CD14-positive monocyte (primary cell): ENCODE measurements around the gene DENR. TPM values are rescaled to one million over a fixed set of nuclear protein-coding genes. Genes with fewer than 3 reads are reported as not detected.
A peak's percentile ranks its signal among the peaks of the same experiment; 100 is the strongest.
"Not testable (repeated sequence)": the region's sequence is repeated elsewhere in the genome, so short reads cannot be mapped to it uniquely, and the experiment has no call there.

Source experiments
- DNase-seq, 3 donors: peaks; one replicate each; pipeline ENCODE4 v3.0.0-alpha.2; 2011 to 2022
- H2AFZ ChIP-seq: 2 replicates; pipeline ENCODE4 v1.6.0; 2012; ENCODE audit warnings: mild to moderate bottlenecking, low read depth, low read length, inconsistent platforms; ENCODE audit not compliant: insufficient read depth, poor library complexity, severe bottlenecking
- H3K27ac ChIP-seq, 2 donors: 1 replicate in 1 of 2; 2 replicates in 1 of 2; pipeline ENCODE4 v1.5.1; 2012 to 2013; ENCODE audit warnings: low read length in 2 of 2, control low read depth in 1 of 2, inconsistent platforms in 1 of 2, low read depth in 1 of 2, mild to moderate bottlenecking in 1 of 2
- H3K27me3 ChIP-seq, 2 donors: one replicate each; pipeline versions ENCODE4 v1.6.0 to v1.6.1; 2011 to 2013; ENCODE audit warnings: low read length in 2 of 2; ENCODE audit not compliant: control insufficient read depth in 2 of 2, insufficient read depth in 2 of 2
- H3K36me3 ChIP-seq, 2 donors: replicated peaks in 1 of 2; 1 replicate in 1 of 2; 2 replicates in 1 of 2; pipeline versions ENCODE4 v1.5.1 to v1.6.1; 2012 to 2013; ENCODE audit warnings: low read length in 2 of 2, control low read depth in 1 of 2, inconsistent platforms in 1 of 2, mild to moderate bottlenecking in 1 of 2; ENCODE audit not compliant: insufficient read depth in 2 of 2, control insufficient read depth in 1 of 2
- H3K4me1 ChIP-seq, 2 donors: 1 replicate in 1 of 2; 2 replicates in 1 of 2; pipeline versions ENCODE4 v1.5.1 to v1.6.1; 2012 to 2013; ENCODE audit warnings: low read length in 2 of 2, control low read depth in 1 of 2, inconsistent platforms in 1 of 2, mild to moderate bottlenecking in 1 of 2, moderate library complexity in 1 of 2; ENCODE audit not compliant: insufficient read depth in 2 of 2, control insufficient read depth in 1 of 2
- H3K4me2 ChIP-seq: replicated peaks from 2 replicates; pipeline ENCODE3; 2012; ENCODE audit warnings: low read length, moderate library complexity, mild to moderate bottlenecking; ENCODE audit not compliant: poor library complexity, severe bottlenecking; ENCODE audit errors: extremely low read depth
- H3K4me3 ChIP-seq, 3 experiments: fragments of 200-600 bp in 1 of 3; sonication (generic) in 1 of 3; replicated peaks in 1 of 3; 1 replicate in 2 of 3; 2 replicates in 1 of 3; pipeline ENCODE4 v1.5.1; 2011 to 2013; ENCODE audit warnings: low read length in 3 of 3, mild to moderate bottlenecking in 3 of 3, control low read depth in 2 of 3, low read depth in 2 of 3, inconsistent platforms in 1 of 3, moderate library complexity in 1 of 3
- H3K79me2 ChIP-seq: 2 replicates; pipeline ENCODE4 v1.6.0; 2012; ENCODE audit warnings: mild to moderate bottlenecking, control low read depth, inconsistent platforms, low read length, moderate library complexity; ENCODE audit not compliant: insufficient read depth
- H3K9ac ChIP-seq: 2 replicates; pipeline ENCODE4 v1.6.0; 2017; ENCODE audit warnings: low read length, mild to moderate bottlenecking; ENCODE audit not compliant: insufficient read depth, poor library complexity, severe bottlenecking
- H3K9me3 ChIP-seq, 2 donors: replicated peaks in 1 of 2; 1 replicate in 1 of 2; 2 replicates in 1 of 2; pipeline versions ENCODE4 v1.5.1 to v1.6.1; 2012 to 2013; ENCODE audit warnings: low read length in 2 of 2, control low read depth in 1 of 2; ENCODE audit not compliant: control insufficient read depth in 1 of 2, insufficient read depth in 1 of 2
- H4K20me1 ChIP-seq: 2 replicates; pipeline ENCODE4 v1.6.0; 2012; ENCODE audit warnings: mild to moderate bottlenecking, low read length, control low read depth, moderate library complexity; ENCODE audit not compliant: insufficient read depth
- H3K27ac Mint-ChIP-seq, 7 donors: one replicate each; pipeline ENCODE4 v1.8.0; 2020; ENCODE audit warnings: mild to moderate bottlenecking in 7 of 7, mixed read lengths in 7 of 7, moderate library complexity in 6 of 7, inconsistent platforms in 2 of 7
- H3K27me3 Mint-ChIP-seq, 3 donors: one replicate each; pipeline ENCODE4 v1.8.0; 2021 to 2022; ENCODE audit warnings: low read depth in 3 of 3, mild to moderate bottlenecking in 3 of 3, mixed read lengths in 3 of 3, moderate library complexity in 3 of 3, inconsistent platforms in 1 of 3
- H3K36me3 Mint-ChIP-seq, 2 donors: one replicate each; pipeline ENCODE4 v1.8.0; 2020; ENCODE audit warnings: mixed read lengths in 2 of 2, inconsistent platforms in 1 of 2, mild to moderate bottlenecking in 1 of 2
- H3K4me1 Mint-ChIP-seq: one replicate; pipeline ENCODE4 v1.8.0; 2020; ENCODE audit warnings: mild to moderate bottlenecking, mixed read lengths
- H3K4me3 Mint-ChIP-seq, 2 donors: one replicate each; pipeline ENCODE4 v1.8.0; 2020; ENCODE audit warnings: mild to moderate bottlenecking in 2 of 2, mixed read lengths in 2 of 2, moderate library complexity in 1 of 2
- H3K9me3 Mint-ChIP-seq, 7 donors: one replicate each; pipeline ENCODE4 v1.8.0; 2020 to 2022; ENCODE audit warnings: mixed read lengths in 7 of 7, mild to moderate bottlenecking in 6 of 7, moderate library complexity in 6 of 7, inconsistent platforms in 2 of 7
- CTCF ChIP-seq: fragments of 200-600 bp; IDR thresholded peaks from one replicate; pipeline ENCODE4 v1.8.0; 2022; ENCODE audit warnings: antibody characterized with exemption, mild to moderate bottlenecking
- WGBS: methylation state at CpG from one replicate; pipeline ENCODE4 v1.1.5; 2013; ENCODE audit warnings: missing lambda C conversion rate; ENCODE audit not compliant: insufficient coverage; 5-methylcytosine and 5-hydroxymethylcytosine counted together
- intact Hi-C, 2 donors: fragments of 100-400 bp; cut with micrococcal nuclease; formaldehyde crosslinking; loops; one replicate each; pipeline versions ENCODE4 v1.15.0 to v1.15.1; 2023
- polyA minus RNA-seq: library from RNA; depleted of rRNA, polyadenylated mRNA; stranded (reverse); fragments of >200 nt; gene quantifications from 2 replicates; pipeline ENCODE4 v1.2.3, GENCODE V29; 2012
- polyA plus RNA-seq, 3 donors: library from polyadenylated mRNA; depleted of rRNA in 1 of 3; unstranded in 2 of 3; stranded (reverse) in 1 of 3; fragments of 300-500 nt in 2 of 3; fragments of >200 nt in 1 of 3; fragmentation: Illumina TruSeq in 2 of 3; gene quantifications; 1 replicate in 2 of 3; 2 replicates in 1 of 3; pipeline ENCODE4 v1.2.3, GENCODE V29; 2012 to 2021
- total RNA-seq, 12 experiments: library from RNA in 1 of 12; stranded (reverse) in 1 of 12; fragments of 120-200 nt in 1 of 12; gene quantifications; one replicate each; pipeline ENCODE4 v1.2.4 and lab custom pipeline; 2013 to 2026; ENCODE audit warnings: mixed read lengths in 6 of 12, inconsistent platforms in 1 of 12

DENR gene
- total RNA-seq (2013): 27.8 TPM
- 10 to 100 TPM; 11.2 to 34.1 (median 32.5) TPM for polyA plus RNA-seq
- 3.6 and 8.9 TPM in 2 replicates for polyA minus RNA-seq
- 23.0 to 64.1 (median 41.7) reads per million in 11 experiments for total RNA-seq (lab: John Stamatoyannopoulos, UW)

GRCh38 chr12:122752464-122753318 is at the start of gene DENR:
Gene DENR, plus strand, starts transcription at chr12:122752824. Its CDS starts 878 bp downstream, at chr12:122753702.
- peak within 1 kb of the TSS; percentile 80 for H3K4me2 ChIP-seq
- peak within 1 kb of the TSS; percentile 94 for H2AFZ ChIP-seq
- intact Hi-C loops: loop anchor here (2.0 to 10.0 kb wide), 3 partner anchors 114 to 228 kb away; partner anchors contain the start of genes KNTC1 (in 1 of the 2) and RSRC2 (in 1 of the 2)
- under 1% methylated on average over 73 of the region's 73 CpGs for whole genome bisulfite sequencing
- peak within 1 kb of the TSS; percentile 65 to 94 for H3K27ac ChIP-seq
- peaks cover 26 to 40% of the 10 kb centered on the region in 2 donors for H3K36me3 ChIP-seq
- Mint-ChIP-seq H3K4me3 (peak within 1 kb of the TSS; percentile 94 to 98), H3K27me3 (peaks cover 0 to 3% (median 0%) of the 10 kb centered on the region in 3 donors), H3K9me3 (peaks cover 0 to 5% (median 0%) of the 10 kb centered on the region in 7 donors), H3K36me3 (peaks cover 32 to 37% of the 10 kb centered on the region in 2 donors), H3K4me1 (peaks cover 31% of the 10 kb centered on the region), H3K27ac (peak within 1 kb of the TSS; percentile 78 to 99 (median 96))
- no peaks in the 10 kb centered on the region for H3K9me3 ChIP-seq
- H3K79me2 ChIP-seq: peaks cover 20% of the 10 kb centered on the region
- peak; percentile 97 to 99 (median 98) for DNase-seq
- TF ChIP-seq CTCF: peak; percentile 85
- H3K4me1 ChIP-seq: peaks cover 17 to 23% of the 10 kb centered on the region in 2 donors
- no peaks in the 10 kb centered on the region for H3K27me3 ChIP-seq
- H3K9ac ChIP-seq: peak within 1 kb of the TSS; percentile 96
- no peaks in the 10 kb centered on the region for H4K20me1 ChIP-seq
- H3K4me3 ChIP-seq: peak within 1 kb of the TSS; percentile 69 to 89 (median 86)

DNA sequence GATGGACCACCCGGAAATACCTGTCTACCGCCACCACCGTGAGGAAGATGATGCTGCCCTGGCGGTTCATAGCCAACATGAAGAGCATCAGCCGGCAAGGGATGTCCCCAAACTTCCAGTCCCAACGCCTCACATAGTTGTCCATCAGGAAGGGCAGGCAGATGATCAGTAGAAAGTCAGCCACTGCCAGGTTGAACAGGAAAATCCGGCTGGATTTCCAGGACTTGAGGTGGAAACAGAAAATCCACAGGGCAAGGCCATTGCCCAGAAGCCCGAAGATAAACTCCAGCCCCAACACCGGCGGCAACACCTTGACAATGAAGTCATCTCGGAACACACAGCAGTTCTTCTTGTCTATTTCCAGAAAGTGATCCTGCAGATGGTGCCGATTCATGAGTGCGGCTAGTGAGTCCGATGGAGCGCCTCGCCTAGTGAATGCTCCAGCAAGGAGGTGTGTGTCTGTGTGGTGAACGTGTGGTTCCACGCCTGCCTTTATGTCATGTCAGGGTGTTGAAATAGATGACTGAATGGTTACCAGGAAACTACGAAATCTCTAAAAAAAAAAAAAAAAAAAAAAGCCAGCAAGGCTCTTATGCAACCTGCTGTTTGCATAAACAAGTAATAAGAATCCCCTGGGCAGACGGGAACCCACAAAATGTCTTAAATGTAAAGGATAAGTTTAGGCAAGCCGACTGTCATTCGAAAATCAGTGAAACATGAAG is 49.6 kb upstream of the DENR start, which contains the start of gene HCAR2:
Gene HCAR2 (minus strand): TSS at position 468 of the 722 bp plus-strand sequence. CDS start 74 bp downstream, at position 394.
- H3K4me1 ChIP-seq: peaks cover 34 to 35% of the 10 kb centered on the region in 2 donors
- H3K79me2 ChIP-seq, H4K20me1 ChIP-seq, H2AFZ ChIP-seq, H3K9me3 ChIP-seq, H3K9ac ChIP-seq, H3K36me3 ChIP-seq, H3K9me3 Mint-ChIP-seq, H3K36me3 Mint-ChIP-seq, H3K27me3 Mint-ChIP-seq, H3K27me3 ChIP-seq: not testable (repeated sequence)
- 72% methylated on average over 14 of the region's 22 CpGs for WGBS
- H3K4me3 ChIP-seq: peak within 1 kb of the TSS in 1 of 3 experiments; percentile 42
- H3K4me1 Mint-ChIP-seq: peaks cover 38% of the 10 kb centered on the region
- intact Hi-C loops: loop anchor here in 1 of 2 donors (5.0 kb wide), 1 partner anchor 56 kb away; no protein-coding TSS in a partner anchor
- peak; percentile 87 to 95 (median 93) for DNase-seq
- peak within 1 kb of the TSS; percentile 19 for H3K4me2 ChIP-seq
- peak within 1 kb of the TSS; percentile 73 to 92 (median 82) for H3K27ac Mint-ChIP-seq
- peak within 1 kb of the TSS; percentile 18 to 75 for H3K27ac ChIP-seq
- peak within 1 kb of the TSS; percentile 46 to 67 for H3K4me3 Mint-ChIP-seq

DNA sequence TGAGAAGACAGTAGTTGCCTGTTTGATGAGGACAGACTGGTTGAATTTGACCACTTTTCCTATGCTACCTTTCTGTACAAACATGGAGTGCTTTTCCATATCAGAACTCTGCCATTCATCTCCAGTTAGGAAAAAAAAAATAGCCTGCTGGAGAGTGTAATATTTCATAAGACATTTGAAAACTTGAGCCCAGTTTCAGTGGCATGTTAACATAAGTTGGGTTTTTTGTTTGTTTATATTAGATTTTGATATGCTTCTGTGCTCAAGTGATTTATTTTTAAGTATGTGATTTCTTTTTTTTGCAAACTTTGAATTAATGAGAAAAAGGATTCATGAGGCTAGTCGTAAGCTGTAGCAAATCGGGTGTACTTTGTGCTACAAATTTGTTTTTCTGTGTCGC is 48.8 kb upstream of the DENR start:
- peak overlapping the region in 6 of 7 donors; percentile 48 to 92 (median 81) for H3K27ac Mint-ChIP-seq
- H3K79me2 ChIP-seq, H3K4me2 ChIP-seq, H3K36me3 Mint-ChIP-seq, H3K27me3 Mint-ChIP-seq, DNase-seq, H2AFZ ChIP-seq, H3K9ac ChIP-seq, H3K4me3 Mint-ChIP-seq, H3K9me3 Mint-ChIP-seq, H3K36me3 ChIP-seq, H4K20me1 ChIP-seq, H3K27me3 ChIP-seq, H3K9me3 ChIP-seq: not testable (repeated sequence)
- no CpG with 5 or more reads among the region's 3 CpGs for WGBS
- H3K4me1 Mint-ChIP-seq: peaks cover 37% of the 10 kb centered on the region
- H3K4me1 ChIP-seq: peaks cover 34 to 35% of the 10 kb centered on the region in 2 donors
- H3K27ac ChIP-seq: peak overlapping the region in 1 of 2 donors; percentile 75
- intact Hi-C loops: loop anchor here in 1 of 2 donors (5.0 kb wide), 1 partner anchor 57 kb away; no protein-coding TSS in a partner anchor
- peak overlapping the region in 1 of 3 experiments; percentile 34 for H3K4me3 ChIP-seq
